Activated CD4-positive, alpha-beta T cell treated with anti-CD3 and anti-CD28 coated beads for 36 hours (primary cell): Measurements from ENCODE around the gene KRTAP5-3. TPM values are rescaled to one million over a fixed set of nuclear protein-coding genes. Genes with fewer than 3 reads are reported as not detected.

Experiments used
- ATAC-seq: fragments of 200-7000 bp; cut with Tn5 transposase; one replicate; pipeline ENCODE4 v1.10.0; 2021; ENCODE audit warnings: mild to moderate bottlenecking, moderate library complexity
- CTCF ChIA-PET: fragments of 350-600 bp; sonication (Branson Sonifier 250); formaldehyde crosslinking; loops from one replicate; lab custom pipeline; 2021; ENCODE audit warnings: antibody characterized with exemption; lab: Charles Lee
- POLR2A ChIA-PET: fragments of 350-600 bp; sonication (Branson Sonifier 250); formaldehyde crosslinking; loops from one replicate; lab custom pipeline; 2021; ENCODE audit warnings: antibody characterized with exemption, inconsistent platforms; lab: Charles Lee
- DNase-seq: peaks from one replicate; pipeline ENCODE4 v3.0.0-alpha.2; 2020
- H3K27ac Mint-ChIP-seq: one replicate; pipeline ENCODE4 v1.8.0; 2021; ENCODE audit warnings: mixed read lengths
- H3K27me3 Mint-ChIP-seq: one replicate; pipeline ENCODE4 v1.8.0; 2021; ENCODE audit warnings: mixed read lengths
- H3K36me3 Mint-ChIP-seq: one replicate; pipeline ENCODE4 v1.8.0; 2021; ENCODE audit warnings: low read depth, mixed read lengths
- H3K4me1 Mint-ChIP-seq: one replicate; pipeline ENCODE4 v1.8.0; 2021; ENCODE audit warnings: mixed read lengths
- H3K4me3 Mint-ChIP-seq: one replicate; pipeline ENCODE4 v1.8.0; 2021; ENCODE audit warnings: mild to moderate bottlenecking, moderate library complexity, mixed read lengths
- H3K9me3 Mint-ChIP-seq: one replicate; pipeline ENCODE4 v1.8.0; 2021; ENCODE audit warnings: low read depth, mixed read lengths
- intact Hi-C, 2 experiments: fragments of 100-400 bp; cut with DNase I in 1 of 2; cut with micrococcal nuclease in 1 of 2; formaldehyde crosslinking; loops; one replicate each; pipeline versions ENCODE4 v1.14.2 to v1.15.1; 2022 to 2024; cut with DNase I, micrococcal nuclease
- total RNA-seq, 2 experiments: library from RNA; stranded (reverse); gene quantifications; one replicate each; pipeline ENCODE4 v1.2.3, GENCODE V29; 2021

Gene KRTAP5-3
- total RNA-seq, 2 experiments from 2014 or later: not detected

DNA sequence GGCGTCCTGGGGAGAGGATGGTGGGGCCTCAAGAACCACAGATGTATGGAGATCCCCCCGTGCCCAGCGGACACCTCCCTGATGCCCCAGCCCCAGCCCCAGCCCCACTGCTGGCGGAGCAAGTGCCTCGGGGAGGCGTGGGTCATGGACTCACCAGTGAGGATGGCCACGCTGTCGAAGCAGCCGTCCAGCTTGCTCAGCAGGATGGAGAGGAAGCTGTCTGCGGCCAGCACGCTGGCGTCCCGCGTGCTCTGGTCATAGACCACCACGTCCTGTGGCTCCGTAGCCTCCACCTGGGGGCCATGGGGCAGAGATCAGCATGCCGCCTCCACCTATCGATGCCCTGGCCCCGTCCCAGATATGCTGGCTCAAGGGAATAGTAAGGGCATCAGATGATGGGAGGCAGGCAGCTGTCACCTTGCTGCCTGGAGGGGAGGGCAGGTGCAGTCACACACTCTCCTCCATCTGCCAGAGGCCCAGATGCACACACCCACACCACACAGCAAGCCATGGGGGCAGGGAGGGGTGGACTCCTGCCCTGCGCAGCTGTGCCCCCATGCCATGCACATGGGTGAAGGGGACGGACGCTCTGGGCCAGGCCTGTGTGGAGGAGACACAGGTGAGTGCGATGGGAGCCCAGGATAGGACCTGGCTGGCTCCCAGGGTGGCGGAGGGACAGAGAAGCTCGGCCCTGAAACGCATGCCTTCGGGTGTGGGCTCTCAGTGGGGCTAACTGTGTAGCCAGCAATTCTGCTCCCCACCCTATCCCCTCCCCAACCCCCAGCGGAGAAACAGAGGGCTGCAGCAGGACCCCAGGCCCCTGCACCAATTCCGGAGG lies 44.3 kb downstream of the KRTAP5-3 start:
- Mint-ChIP-seq H3K9me3 (no peaks in the 10 kb centered on the region), H3K27me3 (no peaks in the 10 kb centered on the region), H3K36me3 (no peaks in the 10 kb centered on the region), H3K4me3 (no peak overlapping the region), H3K27ac (no peak overlapping the region), H3K4me1 (no peaks in the 10 kb centered on the region)
- no peak for ATAC-seq
- DNase-seq: no peak
- ChIA-PET CTCF (interaction anchor here (1.7 to 2.1 kb wide), 2 partner anchors 10 to 11 kb away, joined by 4 to 13 read pairs; no protein-coding TSS in a partner anchor), POLR2A (no interaction called here)
- intact Hi-C loops: no loop called here

GRCh38 chr11:1563149-1563638 lies 45.1 kb downstream of the KRTAP5-3 start:
- Mint-ChIP-seq H3K9me3 (no peaks in the 10 kb centered on the region), H3K36me3 (no peaks in the 10 kb centered on the region), H3K4me1 (no peaks in the 10 kb centered on the region), H3K27ac (no peak overlapping the region), H3K4me3 (no peak overlapping the region), H3K27me3 (no peaks in the 10 kb centered on the region)
- POLR2A ChIA-PET: no interaction called here
- intact Hi-C loops: no loop called here
- CTCF ChIA-PET: interaction anchor here (1.7 kb wide), 1 partner anchor 12 kb away, joined by 4 read pairs; no protein-coding TSS in a partner anchor
- no peak for DNase-seq
- ATAC-seq: no peak

- H3K27me3 Mint-ChIP-seq: no peaks in the 10 kb centered on the region
- peaks cover 3% of the 10 kb centered on the region for H3K36me3 Mint-ChIP-seq
- ChIA-PET POLR2A (no interaction called here), CTCF (interaction anchor here (1.7 kb wide), 1 partner anchor 12 kb away, joined by 4 read pairs; no protein-coding TSS in a partner anchor)
- DNase-seq: no peak
- intact Hi-C loops: no loop called here
- no peak overlapping the region for H3K27ac Mint-ChIP-seq
- H3K9me3 Mint-ChIP-seq: no peaks in the 10 kb centered on the region
- ATAC-seq: no peak
- no peaks in the 10 kb centered on the region for H3K4me1 Mint-ChIP-seq
- no peak overlapping the region for H3K4me3 Mint-ChIP-seq
These were observed 45.7 kb downstream of the KRTAP5-3 start for GRCh38 chr11:1562469-1563148.

DNA sequence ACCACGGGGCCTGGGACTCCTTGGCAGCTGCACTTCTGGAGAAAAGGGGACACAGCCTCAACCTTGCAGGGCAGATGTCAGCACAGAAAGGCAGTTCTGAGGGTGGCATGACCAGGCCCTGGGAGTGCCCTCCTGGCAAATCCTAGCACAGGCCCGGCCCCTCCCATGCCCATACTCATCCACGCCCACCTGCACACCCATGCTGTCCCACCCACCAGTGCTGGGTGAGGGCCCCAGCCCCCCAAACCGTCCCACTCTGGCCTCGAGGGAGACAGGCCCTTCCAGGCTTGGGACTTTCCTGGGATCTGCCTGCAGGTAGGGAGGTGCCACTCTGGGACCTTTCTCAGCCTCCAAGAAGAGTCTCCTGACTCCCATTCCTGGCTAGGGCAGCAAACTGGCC lies 46.3 kb downstream of the KRTAP5-3 start:
- H3K27me3 Mint-ChIP-seq: no peaks in the 10 kb centered on the region
- DNase-seq: no peak
- H3K4me3 Mint-ChIP-seq: no peak overlapping the region
- H3K9me3 Mint-ChIP-seq: no peaks in the 10 kb centered on the region
- ChIA-PET CTCF (no interaction called here), POLR2A (no interaction called here)
- H3K36me3 Mint-ChIP-seq: peaks cover 5% of the 10 kb centered on the region
- H3K4me1 Mint-ChIP-seq: no peaks in the 10 kb centered on the region
- intact Hi-C loops: no loop called here
- no peak overlapping the region for H3K27ac Mint-ChIP-seq
- ATAC-seq: no peak

DNA sequence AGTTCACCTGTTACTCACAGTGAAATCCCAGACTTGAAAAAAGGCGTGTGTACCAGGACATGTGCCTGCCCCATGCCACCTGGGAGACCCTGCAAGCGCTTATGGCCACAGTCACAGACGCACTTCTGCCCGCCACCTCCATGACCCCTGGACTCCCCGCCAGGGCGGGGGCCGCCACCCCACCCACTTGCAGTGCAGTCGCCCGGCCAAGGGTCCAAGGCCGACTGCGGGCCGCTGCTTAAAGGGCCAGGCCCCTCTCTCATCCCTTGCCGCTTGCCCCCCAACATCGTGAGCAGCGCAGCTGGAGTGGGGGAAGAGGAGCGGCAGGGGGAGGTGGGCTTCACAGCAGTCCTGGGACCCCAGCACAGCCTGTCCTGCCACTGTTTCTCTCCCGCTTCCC lies 47.0 kb downstream of the KRTAP5-3 start:
- intact Hi-C loops: no loop called here
- Mint-ChIP-seq H3K36me3 (peaks cover 5% of the 10 kb centered on the region), H3K27me3 (no peaks in the 10 kb centered on the region), H3K4me1 (no peaks in the 10 kb centered on the region), H3K4me3 (no peak overlapping the region), H3K27ac (no peak overlapping the region), H3K9me3 (no peaks in the 10 kb centered on the region)
- POLR2A ChIA-PET: no interaction called here
- DNase-seq (no peak), ATAC-seq (no peak)
- CTCF ChIA-PET: no interaction called here

- H3K9me3 Mint-ChIP-seq: no peaks in the 10 kb centered on the region
- peaks cover 5% of the 10 kb centered on the region for H3K36me3 Mint-ChIP-seq
- no peak for ATAC-seq
- DNase-seq: no peak
- H3K4me1 Mint-ChIP-seq: no peaks in the 10 kb centered on the region
- H3K27ac Mint-ChIP-seq: no peak overlapping the region
- CTCF ChIA-PET: no interaction called here
- no peaks in the 10 kb centered on the region for H3K27me3 Mint-ChIP-seq
- intact Hi-C loops: no loop called here
- no peak overlapping the region for H3K4me3 Mint-ChIP-seq
- POLR2A ChIA-PET: interaction anchor here (0.5 kb wide), 1 partner anchor 227 kb away, joined by 4 read pairs; no protein-coding TSS in a partner anchor
These were observed 47.5 kb downstream of the KRTAP5-3 start for GRCh38 chr11:1560649-1561251.

DNA sequence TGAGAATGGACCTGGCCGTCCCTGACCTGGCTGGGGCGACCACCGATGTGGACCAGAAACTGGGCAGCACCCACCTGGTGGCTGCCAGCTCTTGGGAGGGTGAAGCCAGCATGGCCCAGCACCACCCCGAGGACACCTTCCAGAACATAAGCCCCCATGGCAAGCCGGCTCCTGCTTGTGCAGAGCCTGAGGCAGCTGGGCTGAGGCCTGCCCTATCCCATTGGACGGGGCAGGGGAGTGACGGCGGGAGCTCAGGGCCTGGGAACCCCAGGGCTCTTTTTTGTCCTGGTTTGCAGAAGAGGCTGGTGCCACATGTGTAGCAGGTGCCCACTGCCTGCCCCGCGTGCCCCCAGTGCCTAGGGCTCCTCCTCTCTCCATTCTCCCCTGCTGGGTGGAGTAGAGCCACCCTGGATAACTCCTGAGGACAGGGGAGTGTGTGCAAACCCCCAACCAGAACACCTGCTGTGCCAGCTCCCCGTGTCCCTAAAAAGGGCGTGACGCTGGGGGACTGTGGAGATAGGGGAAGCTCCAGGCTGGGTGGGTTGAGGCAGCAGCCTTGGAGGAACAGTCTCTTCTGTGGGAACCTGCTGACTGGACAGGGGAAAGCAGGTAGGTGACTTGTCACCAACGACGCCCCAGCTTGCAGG lies 48.1 kb downstream of the KRTAP5-3 start:
- no peak for DNase-seq
- ATAC-seq: no peak
- intact Hi-C loops: no loop called here
- Mint-ChIP-seq H3K27me3 (no peaks in the 10 kb centered on the region), H3K4me1 (no peaks in the 10 kb centered on the region), H3K36me3 (peaks cover 5% of the 10 kb centered on the region), H3K27ac (no peak overlapping the region), H3K9me3 (no peaks in the 10 kb centered on the region), H3K4me3 (no peak overlapping the region)
- CTCF ChIA-PET: interaction anchor here (0.6 kb wide), 1 partner anchor 14 kb away, joined by 3 read pairs; no protein-coding TSS in a partner anchor
- POLR2A ChIA-PET: interaction anchor here (0.5 kb wide), 1 partner anchor 226 kb away, joined by 4 read pairs; no protein-coding TSS in a partner anchor

GRCh38 chr11:1559111-1559951 lies 48.9 kb downstream of the KRTAP5-3 start:
- POLR2A ChIA-PET: no interaction called here
- intact Hi-C loops: no loop called here

GRCh38 chr11:1558775-1559110 lies 49.5 kb downstream of the KRTAP5-3 start:
- H3K4me1 Mint-ChIP-seq: no peaks in the 10 kb centered on the region
- no peak for ATAC-seq
- CTCF ChIA-PET: interaction anchor here (0.8 kb wide), 1 partner anchor 16 kb away, joined by 3 read pairs; no protein-coding TSS in a partner anchor
- intact Hi-C loops: no loop called here
- H3K9me3 Mint-ChIP-seq: no peaks in the 10 kb centered on the region
- peaks cover 5% of the 10 kb centered on the region for H3K36me3 Mint-ChIP-seq
- H3K27me3 Mint-ChIP-seq: peaks cover under 1% of the 10 kb centered on the region
- H3K4me3 Mint-ChIP-seq: no peak overlapping the region
- H3K27ac Mint-ChIP-seq: no peak overlapping the region
- no peak for DNase-seq
- POLR2A ChIA-PET: no interaction called here

More at GRCh38 chr11:1559111-1559951, 48.9 kb downstream of the KRTAP5-3 start:
- H3K36me3 Mint-ChIP-seq: peaks cover 5% of the 10 kb centered on the region
- H3K9me3 Mint-ChIP-seq: no peaks in the 10 kb centered on the region
- H3K27ac Mint-ChIP-seq: no peak overlapping the region
- peak; percentile 55 for ATAC-seq
- H3K4me3 Mint-ChIP-seq: no peak overlapping the region
- CTCF ChIA-PET: interaction anchor here (0.6 to 0.8 kb wide), 3 partner anchors 13 to 20 kb away, joined by 3 read pairs; no protein-coding TSS in a partner anchor
- no peaks in the 10 kb centered on the region for H3K4me1 Mint-ChIP-seq
- peak; percentile 50 for DNase-seq
- H3K27me3 Mint-ChIP-seq: no peaks in the 10 kb centered on the region

DNA sequence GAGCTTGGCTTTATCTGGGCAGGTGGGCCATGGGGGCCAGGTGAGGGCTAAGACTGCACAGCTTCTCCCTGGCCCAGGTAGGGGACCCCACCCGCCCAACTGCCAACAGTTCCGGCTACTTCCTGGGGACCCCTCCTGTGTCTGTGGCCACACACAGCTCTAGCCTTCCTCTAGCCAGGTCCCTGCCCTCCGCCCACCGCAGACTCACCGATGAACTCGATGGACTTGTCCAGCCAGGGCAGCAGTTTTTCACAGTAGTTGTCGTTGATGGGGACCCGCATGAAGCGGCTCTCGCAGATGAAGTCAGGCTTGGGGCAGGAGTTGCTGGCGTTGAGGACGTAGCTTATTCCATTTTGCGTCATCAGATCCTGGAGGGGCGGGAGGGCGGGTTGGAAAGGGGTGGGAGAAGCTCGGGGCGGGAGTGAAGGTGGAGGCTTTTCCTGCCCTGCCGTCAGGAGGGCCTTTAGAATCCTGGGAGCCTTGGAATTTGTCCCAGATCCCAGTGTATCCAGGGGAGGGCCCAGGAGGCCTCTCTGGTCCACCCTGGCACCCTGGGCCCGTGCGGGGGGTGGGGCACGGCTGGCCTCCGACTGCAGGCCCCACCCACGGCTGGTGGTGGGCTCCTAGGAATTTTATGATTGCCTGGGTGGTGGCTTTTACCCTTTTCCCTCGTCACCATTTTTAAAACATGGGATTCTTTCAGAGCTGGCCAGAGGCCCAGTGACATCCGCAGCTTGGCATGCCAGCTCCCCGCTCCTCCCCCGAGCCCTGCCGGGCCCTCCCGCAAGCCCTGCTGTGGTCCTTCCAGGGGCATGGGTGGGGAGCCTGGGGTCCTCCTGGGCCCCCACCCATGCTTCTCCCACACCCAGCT lies 50.1 kb downstream of the KRTAP5-3 start:
- Mint-ChIP-seq H3K4me1 (no peaks in the 10 kb centered on the region), H3K27ac (no peak overlapping the region), H3K4me3 (no peak overlapping the region), H3K36me3 (peaks cover 5% of the 10 kb centered on the region), H3K9me3 (no peaks in the 10 kb centered on the region), H3K27me3 (peaks cover 2% of the 10 kb centered on the region)
- intact Hi-C loops: no loop called here
- DNase-seq: no peak
- ATAC-seq: no peak
- POLR2A ChIA-PET: no interaction called here
- CTCF ChIA-PET: interaction anchor here (0.6 to 0.8 kb wide), 3 partner anchors 17 to 206 kb away, joined by 3 to 4 read pairs (median 3); no protein-coding TSS in a partner anchor
